Measurements from ENCODE around the gene LRRC7.

- no peak for TF ChIP-seq POLR2AphosphoS5 (IDR thresholded peaks at IDR 0.05; ENCODE audit: borderline replicate concordance, low read depth, low read length)
- TF ChIP-seq EZH2 (IDR thresholded peaks at IDR 0.05) = no peak
Measured at GRCh38 chr1:69645477-69645876, 77.8 kb downstream of the LRRC7 start.

Data from SK-N-MC (cell line).